Thyroid gland (tissue), 4 donors: ENCODE results near the gene RASGRF2.

Source experiments
- CTCF ChIP-seq, 6 experiments: fragments of 200-600 bp in 3 of 6; fragments of 450-650 bp in 3 of 6; sonication (generic) in 3 of 6; IDR thresholded peaks; one replicate each; pipeline ENCODE4 v1.5.1; 2016 to 2019; ENCODE audit warnings: antibody characterized with exemption in 6 of 6, mild to moderate bottlenecking in 2 of 6, inconsistent platforms in 1 of 6, moderate library complexity in 1 of 6
- POLR2A ChIP-seq, 2 donors: fragments of 450-650 bp; IDR thresholded peaks; one replicate each; pipeline ENCODE4 v1.6.1; 2017; ENCODE audit warnings: antibody characterized with exemption in 2 of 2, mild to moderate bottlenecking in 2 of 2, moderate library complexity in 1 of 2

GRCh38 chr5:80933036-80933435 lies 27.1 kb upstream of the RASGRF2 start:
- TF ChIP-seq CTCF (IDR thresholded peaks at IDR 0.05) (no peak), POLR2A (IDR thresholded peaks at IDR 0.05) (no peak)
